Measurements from ENCODE around the gene RGS11. TPM values are rescaled to one million over a fixed set of nuclear protein-coding genes. Genes with fewer than 3 reads are reported as not detected.

The RGS11 gene
- total RNA-seq, 1 donor from 2014 or later = 32.6 TPM

DNA sequence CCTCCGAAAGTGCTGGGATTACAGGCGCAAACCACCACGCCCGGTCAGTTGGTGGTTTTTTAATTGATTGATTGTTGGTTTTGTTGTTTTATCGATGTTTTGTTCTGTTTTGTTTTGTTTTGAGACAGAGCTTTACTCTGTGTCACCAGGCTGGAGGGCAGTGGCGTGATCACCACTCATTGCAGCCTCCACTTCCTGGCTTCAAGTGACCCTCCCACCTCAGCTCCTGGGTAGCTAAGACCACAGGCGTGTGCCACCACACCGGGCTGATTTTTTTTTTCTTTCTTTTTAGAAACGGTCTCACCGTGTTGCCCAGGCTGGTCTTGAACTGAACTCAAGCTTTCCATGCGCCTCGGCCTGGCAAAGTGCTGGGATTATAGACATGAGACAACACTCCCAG lies 28.7 kb downstream of the RGS11 start:
- intact Hi-C loops (cut with DNase I) = no loop called here
- no peaks in the 10 kb centered on the region for H3K9me3 ChIP-seq
- TF ChIP-seq, protein P1, sequence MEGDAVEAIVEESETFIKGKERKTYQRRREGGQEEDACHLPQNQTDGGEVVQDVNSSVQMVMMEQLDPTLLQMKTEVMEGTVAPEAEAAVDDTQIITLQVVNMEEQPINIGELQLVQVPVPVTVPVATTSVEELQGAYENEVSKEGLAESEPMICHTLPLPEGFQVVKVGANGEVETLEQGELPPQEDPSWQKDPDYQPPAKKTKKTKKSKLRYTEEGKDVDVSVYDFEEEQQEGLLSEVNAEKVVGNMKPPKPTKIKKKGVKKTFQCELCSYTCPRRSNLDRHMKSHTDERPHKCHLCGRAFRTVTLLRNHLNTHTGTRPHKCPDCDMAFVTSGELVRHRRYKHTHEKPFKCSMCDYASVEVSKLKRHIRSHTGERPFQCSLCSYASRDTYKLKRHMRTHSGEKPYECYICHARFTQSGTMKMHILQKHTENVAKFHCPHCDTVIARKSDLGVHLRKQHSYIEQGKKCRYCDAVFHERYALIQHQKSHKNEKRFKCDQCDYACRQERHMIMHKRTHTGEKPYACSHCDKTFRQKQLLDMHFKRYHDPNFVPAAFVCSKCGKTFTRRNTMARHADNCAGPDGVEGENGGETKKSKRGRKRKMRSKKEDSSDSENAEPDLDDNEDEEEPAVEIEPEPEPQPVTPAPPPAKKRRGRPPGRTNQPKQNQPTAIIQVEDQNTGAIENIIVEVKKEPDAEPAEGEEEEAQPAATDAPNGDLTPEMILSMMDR (IDR thresholded peaks at IDR 0.05) = no peak
- peaks cover 17 to 21% of the 10 kb centered on the region in 2 donors for H3K36me3 ChIP-seq
- H3K27me3 ChIP-seq = no peaks in the 10 kb centered on the region
- no peaks in the 10 kb centered on the region for H3K4me1 ChIP-seq
- H3K4me3 ChIP-seq = no peak overlapping the region
- no peak for DNase-seq (ENCODE audit: low spot score in 2 of 2)
- no peak overlapping the region for H3K27ac ChIP-seq

DNA sequence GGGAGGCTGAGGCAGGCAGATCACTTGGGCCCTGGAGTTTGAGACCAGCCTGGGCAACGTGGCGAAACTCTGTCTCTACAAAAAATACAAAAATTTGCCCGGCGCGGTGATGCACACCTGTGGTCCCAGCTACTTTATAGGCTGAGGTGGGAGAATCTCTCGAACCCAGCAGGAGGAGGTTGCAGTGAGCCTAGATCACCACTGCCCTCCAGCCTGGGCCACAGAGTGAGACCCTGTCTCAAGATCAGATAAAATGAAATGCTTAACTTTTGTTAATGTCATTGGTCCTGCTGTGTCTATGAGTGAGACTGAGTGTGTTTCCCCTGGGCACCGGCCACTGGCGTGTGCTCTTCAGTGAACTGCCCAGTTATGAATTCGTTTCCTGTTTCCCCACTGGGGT lies 30.6 kb downstream of the RGS11 start:
- intact Hi-C loops (cut with DNase I) = no loop called here
- Histone ChIP-seq H3K36me3 (peaks cover 8% of the 10 kb centered on the region in 2 donors), H3K9me3 (no peaks in the 10 kb centered on the region), H3K4me3 (no peak overlapping the region), H3K4me1 (no peaks in the 10 kb centered on the region), H3K27ac (no peak overlapping the region), H3K27me3 (no peaks in the 10 kb centered on the region)
- TF ChIP-seq, protein P1 (IDR thresholded peaks at IDR 0.05) = no peak
- DNase-seq (ENCODE audit: low spot score in 2 of 2) = no peak

DNA sequence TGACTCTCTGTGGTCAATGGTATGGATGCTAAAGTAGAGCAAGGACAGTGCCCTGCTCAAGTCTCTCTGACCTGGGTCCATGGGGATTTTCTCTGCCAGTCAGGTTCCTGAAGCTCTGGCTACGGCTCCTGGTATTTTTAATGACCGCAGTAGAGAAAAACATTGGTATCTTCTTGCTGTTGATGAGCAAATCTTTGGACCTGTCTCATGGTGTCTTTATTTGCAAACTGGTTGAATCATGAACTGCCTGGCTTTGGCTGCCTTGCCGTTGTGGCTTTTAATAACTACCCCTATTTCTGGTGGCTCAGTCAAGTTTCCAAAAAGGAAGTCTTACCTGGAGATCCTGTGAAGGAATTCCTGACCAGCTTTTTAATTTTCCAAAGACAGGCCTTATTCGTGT lies 32.4 kb downstream of the RGS11 start:
- no peaks in the 10 kb centered on the region for H3K36me3 ChIP-seq
- TF ChIP-seq, protein P1 (IDR thresholded peaks at IDR 0.05) = no peak
- no peaks in the 10 kb centered on the region for H3K4me1 ChIP-seq
- H3K27ac ChIP-seq = no peak overlapping the region
- no peak for DNase-seq (ENCODE audit: low spot score in 2 of 2)
- intact Hi-C loops (cut with DNase I) = no loop called here
- no peaks in the 10 kb centered on the region for H3K27me3 ChIP-seq
- no peaks in the 10 kb centered on the region for H3K9me3 ChIP-seq
- H3K4me3 ChIP-seq = no peak overlapping the region

DNA sequence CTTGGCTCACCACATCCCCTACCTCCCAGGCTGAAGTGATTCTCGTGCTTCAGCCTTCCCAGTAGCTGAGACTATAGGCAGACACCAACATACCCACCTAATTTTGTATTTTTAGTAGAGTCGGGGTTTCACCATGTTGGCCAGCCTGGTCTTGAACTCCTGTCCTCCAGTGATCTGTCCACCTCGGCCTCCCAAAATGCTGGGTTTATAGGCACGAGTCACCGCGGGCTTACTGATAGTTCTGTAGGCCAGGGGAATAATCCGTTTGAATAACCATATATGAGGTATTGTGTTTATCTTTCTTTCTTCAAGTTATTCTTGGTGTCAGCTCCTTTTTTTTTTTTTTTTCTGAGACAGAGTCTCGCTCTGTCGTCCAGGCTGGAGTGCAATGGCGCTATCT lies 33.5 kb downstream of the RGS11 start:
- intact Hi-C loops (cut with DNase I) = no loop called here
- Histone ChIP-seq H3K36me3 (no peaks in the 10 kb centered on the region), H3K27ac (no peak overlapping the region), H3K4me1 (no peaks in the 10 kb centered on the region), H3K9me3 (no peaks in the 10 kb centered on the region), H3K27me3 (no peaks in the 10 kb centered on the region), H3K4me3 (no peak overlapping the region)
- DNase-seq (ENCODE audit: low spot score in 2 of 2) = no peak
- TF ChIP-seq, protein P1 (IDR thresholded peaks at IDR 0.05) = no peak

DNA sequence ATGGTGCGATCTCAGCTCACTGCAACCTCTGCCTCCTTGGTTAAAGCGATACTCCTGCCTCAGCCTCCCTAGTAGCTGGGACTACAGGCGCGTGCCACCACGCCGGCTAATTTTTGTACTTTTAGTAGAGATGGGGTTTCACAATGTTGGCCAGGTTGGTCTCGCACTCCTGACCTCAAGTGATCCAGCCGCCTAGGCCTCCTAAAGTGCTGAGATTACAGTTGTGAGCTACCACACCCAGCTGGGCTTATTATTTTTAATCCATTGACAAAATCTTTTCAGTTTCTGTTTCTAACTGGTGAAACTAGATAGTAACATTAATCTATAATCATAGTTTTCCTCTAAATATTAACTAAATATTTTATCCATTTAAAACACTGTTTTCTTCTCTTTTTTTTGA lies 35.2 kb downstream of the RGS11 start:
- H3K27me3 ChIP-seq = no peaks in the 10 kb centered on the region
- TF ChIP-seq, protein P1 (IDR thresholded peaks at IDR 0.05) = no peak
- H3K4me1 ChIP-seq = peaks cover 5 to 7% of the 10 kb centered on the region in 2 donors
- no peak for DNase-seq (ENCODE audit: low spot score in 2 of 2)
- H3K27ac ChIP-seq = no peak overlapping the region
- H3K4me3 ChIP-seq = no peak overlapping the region
- no peaks in the 10 kb centered on the region for H3K36me3 ChIP-seq
- no peaks in the 10 kb centered on the region for H3K9me3 ChIP-seq
- intact Hi-C loops (cut with DNase I) = no loop called here

DNA sequence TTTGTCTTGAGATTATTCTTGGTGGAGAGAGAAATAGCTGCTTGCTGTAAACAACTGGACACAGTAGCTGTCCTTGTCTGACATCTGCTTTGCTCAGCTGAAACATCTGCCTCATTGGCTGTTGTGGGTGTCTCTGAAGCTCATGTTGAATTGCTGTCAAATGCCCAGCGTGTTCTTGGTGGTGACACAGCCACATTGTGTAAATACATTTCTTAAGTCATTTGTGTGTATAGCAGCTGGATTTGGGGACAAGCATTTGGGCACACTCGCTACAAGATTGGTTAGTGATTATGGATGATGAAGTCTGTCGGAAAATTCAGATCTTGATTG lies 35.8 kb downstream of the RGS11 start:
- intact Hi-C loops (cut with DNase I) = no loop called here
- no peaks in the 10 kb centered on the region for H3K27me3 ChIP-seq

More for the DNA sequence above, 35.8 kb downstream of the RGS11 start:
- no peaks in the 10 kb centered on the region for H3K36me3 ChIP-seq
- H3K27ac ChIP-seq = no peak overlapping the region
- no peak overlapping the region for H3K4me3 ChIP-seq
- DNase-seq (ENCODE audit: low spot score in 2 of 2) = no peak
- peaks cover 6 to 7% of the 10 kb centered on the region in 2 donors for H3K4me1 ChIP-seq
- TF ChIP-seq, protein P1 (IDR thresholded peaks at IDR 0.05) = no peak
- no peaks in the 10 kb centered on the region for H3K9me3 ChIP-seq
